ENCODE results near the gene HSD17B13.

HSD17B13 gene

GRCh38 chr4:87260477-87260876 lies 62.2 kb downstream of the HSD17B13 start:
- Mint-ChIP-seq H3K4me1 (ENCODE audit: low read depth) (no peaks in the 10 kb centered on the region), H3K9me3 (ENCODE audit: low read depth) (peaks cover 9% of the 10 kb centered on the region), H3K4me3 (no peak overlapping the region), H3K27me3 (no peaks in the 10 kb centered on the region), H3K36me3 (peaks cover 4% of the 10 kb centered on the region), H3K27ac (no peak overlapping the region)

DNA sequence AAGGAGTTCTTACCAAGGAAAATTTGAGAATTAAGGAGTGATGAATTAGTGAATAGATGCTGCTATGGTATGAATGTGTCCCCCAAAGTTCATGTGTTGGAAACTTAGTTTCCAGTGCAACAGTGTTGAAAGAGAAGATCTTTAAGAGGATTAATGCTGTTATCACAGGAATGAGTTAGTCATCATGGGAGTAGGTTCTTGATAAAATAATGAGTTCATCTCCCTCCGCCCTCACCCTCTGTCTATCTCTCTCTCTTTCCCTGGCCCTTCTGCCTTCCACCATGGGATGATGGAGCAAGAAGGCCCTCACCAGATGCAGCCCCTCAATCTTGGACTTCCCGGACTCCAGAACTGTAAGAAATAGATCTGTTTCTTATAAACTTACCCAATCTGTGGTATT lies 64.0 kb downstream of the HSD17B13 start:
- Mint-ChIP-seq H3K27ac (no peak overlapping the region), H3K9me3 (ENCODE audit: low read depth) (peaks cover 10% of the 10 kb centered on the region), H3K4me1 (ENCODE audit: low read depth) (no peaks in the 10 kb centered on the region), H3K36me3 (peaks cover 4% of the 10 kb centered on the region), H3K4me3 (no peak overlapping the region), H3K27me3 (no peaks in the 10 kb centered on the region)

DNA sequence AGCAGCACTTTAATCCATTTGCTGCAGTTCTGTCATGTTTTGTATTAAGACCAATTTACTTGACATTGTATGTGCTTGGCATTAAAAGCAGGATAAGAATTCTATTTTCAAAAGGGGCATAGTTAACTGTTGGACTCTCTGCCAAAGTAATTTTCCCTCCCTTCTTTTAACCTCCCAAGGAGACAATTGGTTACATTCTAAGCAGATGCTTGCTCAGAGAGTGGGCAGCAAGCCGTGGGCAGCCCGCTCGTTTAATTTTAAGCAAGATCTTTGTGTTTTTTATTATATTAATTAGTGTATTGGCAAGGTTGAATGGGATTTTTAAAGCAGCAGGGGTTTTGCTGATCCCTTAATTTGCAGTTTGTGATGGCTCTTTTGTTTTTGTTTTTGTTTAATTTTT lies 65.2 kb downstream of the HSD17B13 start:
- H3K27ac Mint-ChIP-seq = no peak overlapping the region
- no peaks in the 10 kb centered on the region for H3K36me3 Mint-ChIP-seq
- H3K4me3 Mint-ChIP-seq = no peak overlapping the region
- no peaks in the 10 kb centered on the region for H3K27me3 Mint-ChIP-seq
- no peaks in the 10 kb centered on the region for H3K4me1 Mint-ChIP-seq (ENCODE audit: low read depth)
- H3K9me3 Mint-ChIP-seq (ENCODE audit: low read depth) = peaks cover 7% of the 10 kb centered on the region

GRCh38 chr4:87255755-87256154 lies 66.9 kb downstream of the HSD17B13 start:
- Mint-ChIP-seq H3K4me1 (ENCODE audit: low read depth) (no peaks in the 10 kb centered on the region), H3K27me3 (no peaks in the 10 kb centered on the region), H3K9me3 (ENCODE audit: low read depth) (peaks cover 7% of the 10 kb centered on the region), H3K27ac (no peak overlapping the region), H3K36me3 (no peaks in the 10 kb centered on the region), H3K4me3 (no peak overlapping the region)

All from activated naive CD8-positive, alpha-beta T cell (primary cell).